Muscle layer of colon (tissue), 2 donors: ENCODE data around the gene COL15A1.

Source experiments
- H3K27ac ChIP-seq: one replicate; pipeline ENCODE4 v1.7.0; 2013; ENCODE audit warnings: low read depth, mild to moderate bottlenecking, low read length, moderate library complexity
- H3K27me3 ChIP-seq, 2 donors: one replicate each; pipeline ENCODE4 v1.7.0; 2013; ENCODE audit warnings: low read length in 2 of 2, mild to moderate bottlenecking in 2 of 2; ENCODE audit not compliant: insufficient read depth in 2 of 2, control insufficient read depth in 1 of 2
- H3K36me3 ChIP-seq: one replicate; pipeline ENCODE4 v1.7.0; 2013; ENCODE audit warnings: mild to moderate bottlenecking, low read length; ENCODE audit not compliant: insufficient read depth
- H3K4me1 ChIP-seq: one replicate; pipeline ENCODE4 v1.7.0; 2013; ENCODE audit warnings: mild to moderate bottlenecking, low read length; ENCODE audit not compliant: insufficient read depth
- H3K4me3 ChIP-seq, 2 donors: one replicate each; pipeline ENCODE4 v1.7.0; 2013; ENCODE audit warnings: low read length in 2 of 2, low read depth in 1 of 2, mild to moderate bottlenecking in 1 of 2, moderate library complexity in 1 of 2
- H3K9ac ChIP-seq: one replicate; pipeline ENCODE4 v1.7.0; 2013; ENCODE audit warnings: low read length
- H3K9me3 ChIP-seq: one replicate; pipeline ENCODE4 v1.7.0; 2013; ENCODE audit warnings: mild to moderate bottlenecking, low read length
- donor health status: abdominal sarcoma.
- donor health status: Adenocarcinoma of cecum.

COL15A1 gene

GRCh38 chr9:99112750-99113413 lies 169.2 kb downstream of the COL15A1 start:
- Histone ChIP-seq H3K27ac (no peak overlapping the region), H3K4me1 (peaks cover 60% of the 10 kb centered on the region)

GRCh38 chr9:99113414-99114048 lies 169.8 kb downstream of the COL15A1 start:
- no peaks in the 10 kb centered on the region for H3K36me3 ChIP-seq
- peaks cover 56% of the 10 kb centered on the region for H3K4me1 ChIP-seq
- no peak overlapping the region for H3K9ac ChIP-seq
- no peaks in the 10 kb centered on the region for H3K9me3 ChIP-seq
- no peaks in the 10 kb centered on the region for H3K27me3 ChIP-seq
- H3K27ac ChIP-seq: no peak overlapping the region
- H3K4me3 ChIP-seq: peak overlapping the region in 1 of 2 donors; percentile 10

More at GRCh38 chr9:99112750-99113413, 169.2 kb downstream of the COL15A1 start:
- Histone ChIP-seq H3K4me3 (peak overlapping the region in 1 of 2 donors; percentile 10), H3K27me3 (no peaks in the 10 kb centered on the region), H3K9ac (no peak overlapping the region), H3K36me3 (no peaks in the 10 kb centered on the region), H3K9me3 (no peaks in the 10 kb centered on the region)

- peaks cover 51% of the 10 kb centered on the region for H3K4me1 ChIP-seq
- H3K9me3 ChIP-seq: no peaks in the 10 kb centered on the region
- no peak overlapping the region for H3K4me3 ChIP-seq
- no peak overlapping the region for H3K27ac ChIP-seq
- H3K27me3 ChIP-seq: no peaks in the 10 kb centered on the region
- no peak overlapping the region for H3K9ac ChIP-seq
- no peaks in the 10 kb centered on the region for H3K36me3 ChIP-seq
Observed at GRCh38 chr9:99114049-99114440, 170.3 kb downstream of the COL15A1 start.

- Histone ChIP-seq H3K27ac (no peak overlapping the region), H3K27me3 (no peaks in the 10 kb centered on the region), H3K9me3 (no peaks in the 10 kb centered on the region), H3K4me1 (peaks cover 46% of the 10 kb centered on the region), H3K4me3 (no peak overlapping the region), H3K9ac (no peak overlapping the region), H3K36me3 (no peaks in the 10 kb centered on the region)
Observed at GRCh38 chr9:99114846-99115500, 171.3 kb downstream of the COL15A1 start.

- Histone ChIP-seq H3K4me3 (no peak overlapping the region), H3K9ac (no peak overlapping the region), H3K4me1 (peaks cover 45% of the 10 kb centered on the region), H3K9me3 (no peaks in the 10 kb centered on the region), H3K27ac (no peak overlapping the region), H3K27me3 (no peaks in the 10 kb centered on the region), H3K36me3 (no peaks in the 10 kb centered on the region)
Observed at GRCh38 chr9:99116003-99116411, 172.3 kb downstream of the COL15A1 start.

- Histone ChIP-seq H3K27me3 (no peaks in the 10 kb centered on the region), H3K36me3 (no peaks in the 10 kb centered on the region), H3K9me3 (no peaks in the 10 kb centered on the region), H3K9ac (no peak overlapping the region), H3K27ac (no peak overlapping the region), H3K4me3 (no peak overlapping the region), H3K4me1 (peaks cover 32% of the 10 kb centered on the region)
Observed at GRCh38 chr9:99118782-99119466, 175.2 kb downstream of the COL15A1 start.

GRCh38 chr9:99119976-99120655 lies 176.4 kb downstream of the COL15A1 start:
- H3K36me3 ChIP-seq: no peaks in the 10 kb centered on the region
- no peak overlapping the region for H3K9ac ChIP-seq
- peaks cover 21% of the 10 kb centered on the region for H3K4me1 ChIP-seq
- no peak overlapping the region for H3K4me3 ChIP-seq
- H3K27me3 ChIP-seq: no peaks in the 10 kb centered on the region
- no peak overlapping the region for H3K27ac ChIP-seq
- H3K9me3 ChIP-seq: no peaks in the 10 kb centered on the region
